ENCODE data around the gene PSMG3.
"Not testable (repeated sequence)": the region's sequence is repeated elsewhere in the genome, so short reads cannot be mapped to it uniquely, and the experiment has no call there.

PSMG3 gene

DNA sequence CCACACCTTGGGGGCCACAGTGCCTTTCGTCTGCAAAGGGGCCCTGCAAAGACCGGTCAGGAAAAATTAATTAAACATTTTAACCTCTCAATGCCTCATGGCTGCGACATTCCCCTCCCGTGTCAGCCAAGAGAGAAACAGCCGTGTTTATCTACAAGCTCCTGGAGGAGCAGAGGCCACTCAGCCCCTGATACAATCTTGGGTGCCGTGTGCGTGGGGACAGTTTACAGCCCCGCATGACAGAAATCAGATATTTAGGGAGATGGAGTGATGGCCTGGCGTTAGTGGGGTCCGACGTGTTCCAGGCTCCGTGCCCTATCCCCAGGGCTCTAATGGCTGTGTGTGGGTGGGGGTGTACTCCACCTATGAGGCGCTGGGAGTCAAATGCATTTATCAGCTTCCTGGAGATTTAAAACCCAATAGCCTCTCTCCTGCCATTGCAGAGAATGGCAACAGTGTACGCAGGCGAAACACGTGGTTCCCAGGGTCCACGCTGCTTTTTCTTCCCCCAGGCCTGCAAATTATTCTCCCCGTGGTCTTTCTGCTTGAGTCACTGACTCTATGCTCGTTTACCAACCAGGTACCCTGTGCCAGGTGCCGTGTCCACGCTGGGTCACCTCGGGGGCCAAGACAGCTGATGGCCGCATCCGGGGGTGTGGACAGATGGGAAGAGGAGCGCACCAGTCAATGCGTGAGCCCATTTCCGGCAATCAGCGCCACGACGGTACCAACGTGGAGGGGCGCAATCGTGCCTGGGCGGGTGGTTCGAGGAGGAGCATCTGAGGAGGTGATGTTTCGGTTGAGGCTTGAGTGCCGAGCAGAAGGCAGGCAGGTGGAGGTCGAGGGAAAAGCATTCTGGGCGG is 26.6 kb upstream of the PSMG3 start:
- DNase-seq (ENCODE audit: low spot score): peak; percentile 7

DNA sequence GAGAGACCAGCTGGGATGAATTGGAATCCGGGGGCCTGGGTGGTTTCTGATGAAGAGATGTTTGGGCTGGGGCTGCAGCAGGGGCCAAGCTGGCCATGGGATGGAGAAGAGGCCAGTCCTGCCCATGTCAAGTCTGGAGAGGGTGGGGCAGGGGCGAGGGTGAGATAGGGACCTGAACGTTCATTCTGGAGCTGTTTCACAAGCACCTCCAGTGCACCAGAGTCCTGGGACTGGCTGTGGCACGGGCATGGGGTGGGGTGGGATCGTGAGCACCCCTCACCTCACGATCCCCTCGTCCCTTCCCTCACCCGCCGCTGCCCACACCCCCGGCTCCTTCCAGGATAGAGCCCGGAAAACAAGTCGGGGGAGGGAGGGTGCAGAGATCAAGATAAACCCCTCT is 25.8 kb upstream of the PSMG3 start:
- no peak for DNase-seq (ENCODE audit: low spot score)

DNA sequence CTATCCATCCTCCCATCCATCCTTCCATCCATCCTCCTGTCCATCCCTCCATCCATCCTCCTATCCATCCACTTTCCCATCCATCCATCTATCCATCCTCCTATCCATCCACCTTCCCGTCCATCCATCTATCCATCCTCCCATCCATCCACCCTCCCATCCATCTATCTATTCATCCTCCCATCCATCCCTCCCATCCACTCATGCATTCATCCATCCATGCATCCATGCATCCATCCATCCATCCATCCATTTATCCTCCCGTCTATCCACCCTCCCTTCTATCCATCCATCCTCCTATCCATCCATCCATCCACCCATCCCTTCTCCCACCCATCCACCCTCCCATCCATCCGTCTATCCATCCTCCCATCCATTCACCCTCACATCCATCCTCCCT is 25.2 kb upstream of the PSMG3 start:
- DNase-seq (ENCODE audit: low spot score): no peak

DNA sequence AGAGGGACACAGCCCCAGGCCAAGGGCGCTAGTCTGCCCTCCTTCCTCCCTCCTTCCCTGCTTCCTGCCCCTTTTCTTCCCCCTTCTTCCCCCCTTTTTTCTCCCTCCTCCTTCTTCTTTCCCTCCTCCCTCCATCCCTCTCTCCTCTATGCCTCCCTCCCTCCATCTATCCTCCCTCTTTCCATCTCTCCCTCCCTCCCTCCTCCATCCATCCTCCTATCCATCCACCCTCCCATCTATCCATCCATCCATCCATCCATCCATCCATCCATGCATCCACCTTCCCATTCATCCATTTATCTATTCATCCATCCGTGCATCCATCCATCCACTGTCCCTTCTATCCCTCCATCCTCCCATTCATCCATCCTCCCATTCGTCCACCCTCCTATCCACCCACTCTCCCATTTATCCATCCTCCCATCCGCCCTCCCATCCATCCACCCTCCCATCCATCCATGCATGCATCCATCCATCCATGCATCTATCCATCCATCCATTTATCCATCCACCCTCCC is 24.1 kb upstream of the PSMG3 start:
- DNase-seq (ENCODE audit: low spot score): no peak

DNA sequence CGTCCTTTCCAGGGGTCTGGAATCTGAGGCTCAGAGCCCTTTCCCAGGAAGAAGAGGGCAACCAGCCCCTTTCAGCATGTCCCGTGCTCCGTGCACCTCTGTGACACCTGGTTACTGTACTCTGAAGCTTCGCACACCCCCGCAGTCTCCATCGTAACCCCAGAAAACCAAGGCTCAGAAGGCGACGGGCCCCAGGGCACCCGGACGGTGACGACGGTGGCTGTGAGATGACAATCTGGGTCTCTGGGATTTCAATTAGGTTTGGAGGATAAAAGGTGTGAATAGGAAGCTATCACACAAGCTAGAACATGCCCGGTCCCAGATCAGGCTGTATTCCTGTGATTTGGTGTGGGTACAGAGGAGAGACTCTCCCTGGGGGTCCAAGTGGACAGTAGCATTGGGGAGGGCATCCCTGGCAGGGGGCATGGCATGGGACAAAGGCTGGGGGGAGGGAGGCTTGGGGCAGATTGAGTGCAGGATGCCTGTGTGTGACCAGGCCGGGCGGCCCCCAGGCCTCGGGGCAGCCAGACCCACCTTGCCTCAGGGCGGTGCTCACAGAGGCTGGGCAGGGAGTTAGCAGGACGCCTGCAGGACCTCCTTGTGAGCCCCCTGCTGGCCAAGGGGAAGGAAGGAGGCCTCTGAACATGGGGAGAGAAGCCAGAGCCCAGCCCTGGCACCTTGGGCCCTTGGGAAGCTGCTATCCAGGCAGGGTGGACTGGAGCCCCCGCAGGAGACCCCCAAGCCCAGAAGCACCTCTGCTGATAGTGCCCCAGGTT is 23.4 kb upstream of the PSMG3 start:
- DNase-seq (ENCODE audit: low spot score): peak; percentile 63

DNA sequence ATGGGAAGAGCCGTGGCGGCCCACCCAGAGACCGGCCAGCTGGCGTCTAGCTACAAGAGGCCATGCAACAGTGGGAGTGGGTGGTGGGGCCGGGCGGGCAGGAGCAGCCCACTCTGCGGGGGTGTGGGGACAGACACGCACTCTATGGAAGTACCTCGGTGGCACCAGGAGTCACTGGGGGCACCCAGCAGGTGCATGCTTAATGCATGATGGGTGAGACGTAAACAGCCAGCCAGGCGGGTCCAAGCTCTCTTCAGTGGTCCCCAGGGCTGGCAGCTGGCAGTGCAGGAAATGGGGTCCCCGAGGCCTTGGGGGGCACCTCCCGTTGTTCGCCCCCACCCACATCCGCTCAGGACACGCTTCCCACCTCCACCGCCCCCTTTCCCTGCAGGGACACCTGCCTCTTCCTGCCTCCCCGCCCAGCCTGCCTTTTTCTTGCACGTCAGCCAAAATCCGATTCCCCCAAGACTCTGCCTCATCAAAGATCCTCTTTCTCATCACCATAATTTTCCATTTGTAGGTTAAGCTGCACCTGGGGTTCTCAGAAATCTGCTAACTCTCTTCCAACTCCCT is 22.6 kb upstream of the PSMG3 start:
- peak; percentile 31 for DNase-seq (ENCODE audit: low spot score)

DNA sequence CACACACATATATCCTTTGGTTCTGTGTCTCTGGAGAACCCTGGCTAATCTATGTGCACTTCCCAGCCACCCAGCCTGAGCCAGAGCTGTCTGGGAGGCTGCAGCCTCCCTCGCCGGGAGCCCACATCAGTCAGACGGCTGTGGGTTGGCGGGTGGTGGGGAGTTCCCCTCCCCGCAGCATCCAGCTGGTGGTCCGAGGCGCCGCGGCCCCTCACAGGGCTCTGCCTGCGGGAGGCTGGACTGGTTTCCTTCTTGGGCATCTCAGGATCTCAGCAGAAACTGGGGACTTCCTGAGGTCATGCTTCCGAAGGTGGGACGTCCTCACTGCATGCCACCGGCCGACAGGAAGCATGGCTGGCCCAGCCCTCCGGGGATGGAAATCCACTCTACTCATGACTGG is 22.0 kb upstream of the PSMG3 start:
- peak; percentile 31 for DNase-seq (ENCODE audit: low spot score)

DNA sequence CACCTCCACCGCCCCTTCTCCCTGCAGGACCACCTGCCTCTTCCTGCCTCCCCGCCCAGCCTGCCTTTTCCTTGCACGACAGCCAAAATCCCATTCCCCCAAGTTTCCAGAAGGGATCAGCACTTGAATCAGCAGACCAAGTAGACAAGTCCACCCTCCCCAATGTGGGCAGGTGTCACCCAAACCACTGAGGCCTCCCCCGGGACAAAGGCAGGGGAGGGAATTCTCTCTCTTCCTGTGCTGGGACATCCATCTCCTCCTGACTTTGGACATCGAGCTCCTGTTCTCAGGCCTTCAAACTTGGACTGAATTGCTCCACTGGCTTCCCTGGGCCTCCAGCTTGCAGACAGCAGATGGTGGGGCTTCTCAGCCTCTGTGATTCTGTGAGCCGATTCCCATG is 21.6 kb upstream of the PSMG3 start:
- peak; percentile 22 for DNase-seq (ENCODE audit: low spot score)

DNA sequence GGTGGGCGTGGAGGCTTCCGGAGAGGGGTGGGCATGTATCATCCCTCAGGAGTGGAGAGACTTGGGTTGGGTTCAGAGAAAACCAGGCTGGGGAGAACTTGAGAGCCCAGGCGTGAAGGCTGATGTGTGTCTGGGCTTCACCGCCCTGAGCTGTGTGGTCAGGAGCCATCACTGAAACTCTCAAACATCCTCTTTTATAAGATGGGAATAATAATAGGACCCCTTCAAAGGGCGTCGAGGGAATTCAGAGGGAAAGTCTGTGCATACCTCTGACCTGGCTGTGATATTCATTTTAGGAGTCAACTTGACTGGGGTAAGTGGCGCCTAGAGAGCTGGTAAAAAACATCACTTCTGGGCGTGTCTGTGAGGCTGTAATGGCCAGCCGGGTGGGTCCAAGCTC is 21.1 kb upstream of the PSMG3 start:
- DNase-seq (ENCODE audit: low spot score): peak; percentile 26

DNA sequence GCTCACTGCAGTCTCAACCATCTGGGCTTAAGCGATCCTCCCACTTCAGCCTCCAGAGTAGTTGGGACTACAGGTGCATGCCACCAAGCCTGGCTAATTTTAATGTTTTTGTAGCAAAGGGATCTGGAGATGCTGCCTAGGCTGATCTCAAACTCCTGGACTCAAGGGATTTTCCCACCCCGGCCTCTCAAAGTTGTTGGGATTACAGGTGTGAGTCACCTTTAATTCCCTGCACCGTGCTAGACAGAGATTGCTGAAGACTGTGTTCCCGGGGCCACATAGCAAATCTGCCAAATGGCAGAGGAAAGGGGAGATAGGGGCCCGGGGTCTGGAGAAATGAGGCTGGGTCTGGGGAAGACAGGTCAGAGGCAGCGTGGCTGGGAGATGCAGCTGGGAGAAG is 20.6 kb upstream of the PSMG3 start:
- no peak for DNase-seq (ENCODE audit: low spot score)

DNA sequence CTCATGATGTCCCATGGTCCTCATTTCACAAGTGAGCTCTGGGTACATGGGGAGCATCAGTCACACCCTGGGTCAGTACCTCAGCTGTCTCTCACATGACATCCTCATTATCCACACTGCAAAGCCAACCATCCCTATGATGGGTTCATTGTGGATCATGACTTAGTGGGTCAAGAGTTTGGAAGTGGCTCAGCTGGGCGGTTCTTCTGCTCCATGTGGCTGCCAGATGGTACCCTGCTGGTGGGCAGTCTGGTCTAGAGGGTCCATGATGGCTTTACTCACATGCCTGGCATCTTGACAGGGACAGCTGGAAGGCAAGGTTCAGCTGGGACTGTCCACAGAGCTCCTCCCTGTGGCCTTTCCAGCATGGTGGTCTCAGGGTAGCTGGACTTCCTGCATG is 19.1 kb upstream of the PSMG3 start:
- no peak for DNase-seq (ENCODE audit: low spot score)

DNA sequence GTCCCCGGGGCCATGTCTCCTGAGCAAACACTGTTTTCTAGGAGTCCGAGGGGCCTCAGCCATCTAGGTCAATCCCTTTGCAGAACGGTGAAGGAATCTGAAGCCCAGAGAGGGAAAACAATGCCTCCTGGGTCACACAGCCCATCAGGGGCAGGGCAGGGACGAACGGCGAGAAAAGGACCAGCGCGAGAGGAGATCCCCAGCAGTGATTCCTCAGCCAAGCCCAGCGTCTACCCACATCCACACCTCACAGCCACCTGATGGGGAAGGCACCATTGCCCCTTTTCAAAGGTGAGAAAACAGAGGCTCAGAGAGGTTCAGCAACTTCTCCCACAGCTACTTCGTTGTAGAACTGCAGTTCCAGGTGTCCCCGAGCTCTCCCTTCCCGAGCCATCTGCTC is 17.9 kb upstream of the PSMG3 start:
- DNase-seq (ENCODE audit: low spot score): no peak

DNA sequence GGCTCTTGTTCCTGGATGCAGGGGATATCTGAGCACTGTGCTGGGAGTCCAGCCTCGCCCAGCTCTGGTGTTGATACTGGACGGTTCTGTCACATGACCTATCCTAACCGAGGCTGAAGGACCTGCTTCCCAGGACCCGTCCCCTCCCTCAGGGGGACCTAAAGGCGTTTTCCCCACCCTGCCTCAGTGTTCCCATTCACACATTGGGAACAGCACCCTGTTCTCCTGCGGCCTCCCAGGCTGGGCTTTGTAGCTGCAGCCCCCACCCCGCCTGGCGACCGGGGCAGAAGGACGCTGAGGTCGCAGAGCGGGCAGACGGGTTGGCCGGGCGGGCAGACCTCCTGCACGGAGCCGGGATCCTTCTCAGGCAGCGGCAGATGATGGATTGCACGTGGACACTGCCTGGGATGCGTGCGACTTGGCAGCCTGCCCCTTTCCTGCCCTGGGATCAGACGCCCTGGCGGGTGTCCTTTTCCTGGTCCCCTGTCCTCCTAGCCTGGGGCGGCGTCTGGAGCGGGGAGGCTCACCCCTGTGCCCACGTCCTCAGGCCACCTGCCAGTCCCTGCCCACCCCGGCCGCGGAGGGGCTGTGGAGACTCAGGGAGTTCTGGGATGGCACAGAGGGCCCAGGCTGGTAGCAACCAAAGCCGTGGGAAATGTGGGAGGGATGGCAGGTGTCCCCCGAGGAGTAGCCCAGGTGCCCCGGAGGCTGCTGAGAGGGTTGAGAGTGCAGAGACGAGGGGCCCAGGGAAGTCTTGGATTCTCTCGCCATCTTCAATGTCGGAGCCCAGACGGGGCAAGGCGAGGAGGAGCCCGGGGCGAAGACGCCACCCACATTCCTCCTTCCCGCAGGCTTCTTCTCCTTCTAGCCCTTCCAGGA is 17.2 kb upstream of the PSMG3 start:
- DNase-seq (ENCODE audit: low spot score): no peak

DNA sequence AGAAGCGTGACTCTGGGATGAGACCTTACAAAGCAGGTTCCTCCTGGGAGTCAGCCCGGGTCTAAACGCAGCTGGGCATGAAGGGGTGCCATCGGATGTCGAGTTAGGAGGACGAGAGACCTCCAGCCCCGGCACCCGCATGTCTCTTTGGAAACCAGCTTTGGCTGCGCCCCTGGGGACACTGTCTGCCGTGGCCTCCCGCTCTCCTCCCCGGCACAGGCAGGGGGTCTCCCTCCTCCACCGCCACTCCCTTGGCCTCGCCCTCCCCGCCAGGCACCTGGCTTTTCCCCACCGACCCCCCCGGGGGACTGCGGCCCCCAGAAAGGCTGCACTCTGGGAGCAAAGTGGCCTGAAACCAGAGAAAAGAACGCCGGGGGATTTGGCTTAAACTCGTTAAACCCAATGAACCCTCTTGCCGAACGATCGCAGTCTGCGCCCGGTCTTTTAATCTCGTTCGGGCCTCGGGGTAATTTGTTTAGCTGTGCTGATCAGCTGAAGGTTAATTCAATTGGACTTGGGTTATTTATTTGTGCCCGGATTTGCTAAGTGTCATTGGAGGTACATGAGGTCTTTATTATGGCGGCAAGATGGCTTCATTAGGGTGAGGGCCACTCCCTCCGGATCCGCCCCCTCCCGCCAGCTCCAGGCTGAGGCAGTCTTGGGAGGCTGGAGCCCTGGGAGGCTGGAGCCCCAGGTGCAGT is 16.4 kb upstream of the PSMG3 start:
- DNase-seq (ENCODE audit: low spot score): no peak

DNA sequence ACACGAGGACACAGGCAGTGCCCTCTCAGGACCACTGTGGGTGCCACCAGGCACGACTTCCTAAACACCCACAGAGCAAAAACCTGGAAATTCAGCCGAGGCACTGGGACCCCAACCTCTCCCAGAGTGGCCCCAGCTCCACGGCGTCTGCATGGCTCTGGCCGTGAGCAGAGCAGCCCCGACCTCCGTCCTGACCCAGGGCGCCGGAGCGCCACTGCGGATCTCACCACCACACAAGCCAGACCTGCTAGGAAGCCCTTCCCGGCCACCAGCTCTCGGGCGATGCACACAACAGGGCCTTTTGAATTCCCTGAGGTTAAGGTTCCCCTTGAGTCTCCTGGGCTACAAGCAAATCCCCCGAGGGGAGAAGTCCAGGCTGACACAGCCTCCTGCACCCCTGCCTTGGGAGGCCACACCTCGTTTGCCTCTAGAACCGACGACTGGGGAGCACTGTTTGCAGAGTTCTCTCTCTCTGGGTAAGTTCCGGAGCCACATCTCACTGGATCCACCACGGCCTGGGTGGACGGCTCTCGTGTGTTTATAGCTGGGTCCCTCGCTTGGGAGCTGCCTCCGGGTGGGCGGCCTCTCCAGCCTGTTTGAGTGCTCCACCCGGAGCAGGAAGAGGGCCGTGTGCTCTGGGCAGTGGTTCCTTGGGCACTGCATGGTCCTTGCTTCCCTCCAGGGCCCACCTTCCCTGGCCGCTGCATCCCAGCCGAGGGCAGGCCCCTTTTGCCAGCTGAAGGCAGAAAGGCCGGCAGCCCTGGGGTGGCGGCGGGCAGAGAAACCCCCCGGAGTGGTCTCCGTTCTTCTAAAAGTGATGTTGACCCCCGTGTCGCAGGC is 15.5 kb upstream of the PSMG3 start:
- DNase-seq (ENCODE audit: low spot score): no peak

DNA sequence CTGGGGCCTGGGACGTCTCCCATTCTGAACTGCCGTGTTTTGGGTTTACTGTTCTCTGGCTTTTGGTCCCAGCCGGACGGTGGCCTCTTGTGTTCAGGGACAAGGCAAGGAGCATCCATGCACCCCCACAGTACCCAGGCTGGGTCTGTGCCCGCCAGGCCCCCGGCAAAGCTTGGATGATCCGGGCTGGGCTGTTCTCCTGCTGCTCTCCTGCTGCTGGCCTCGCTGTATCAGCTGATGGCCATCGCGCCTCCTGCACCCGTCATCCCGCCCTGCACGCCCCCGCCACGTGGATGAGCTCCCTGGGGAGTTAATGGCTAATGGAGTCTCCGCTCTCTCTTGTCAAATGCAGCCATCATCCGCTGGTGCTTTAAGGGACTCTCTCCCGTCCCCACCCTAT is 14.9 kb upstream of the PSMG3 start:
- DNase-seq (ENCODE audit: low spot score): no peak

DNA sequence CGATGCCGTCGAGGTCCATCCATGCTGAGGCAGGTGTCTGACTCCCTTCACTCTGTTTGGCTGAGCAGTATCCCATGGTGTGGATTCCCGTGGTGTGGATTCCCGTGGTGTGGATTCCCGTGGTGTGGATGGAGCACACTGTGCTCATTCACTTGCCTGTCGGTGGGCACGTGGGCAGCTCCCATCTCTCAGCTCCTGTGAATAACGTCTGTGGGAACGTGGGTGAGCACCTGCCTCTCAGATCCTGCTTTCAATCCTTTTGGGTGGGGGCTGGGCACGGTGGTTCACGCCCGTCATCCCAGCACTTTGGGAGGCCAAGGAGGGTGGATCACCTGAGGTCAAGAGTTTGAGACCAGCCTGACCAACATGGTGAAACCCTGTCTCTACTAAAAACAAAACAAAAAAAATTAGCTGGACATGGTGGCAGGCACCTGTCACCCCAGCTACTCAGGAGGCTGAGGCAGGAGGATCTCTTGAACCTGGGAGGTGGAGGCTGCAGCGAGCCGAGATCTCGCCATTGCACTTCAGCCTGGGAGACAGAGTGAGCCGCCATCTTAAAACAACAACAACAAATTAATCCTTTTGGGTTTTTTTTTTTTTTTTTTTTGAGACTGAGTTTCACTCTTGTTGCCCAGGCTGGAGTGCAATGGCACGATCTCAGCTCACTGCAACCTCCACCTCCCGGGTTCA is 13.6 kb upstream of the PSMG3 start:
- not testable (repeated sequence) for DNase-seq (ENCODE audit: low spot score)

DNA sequence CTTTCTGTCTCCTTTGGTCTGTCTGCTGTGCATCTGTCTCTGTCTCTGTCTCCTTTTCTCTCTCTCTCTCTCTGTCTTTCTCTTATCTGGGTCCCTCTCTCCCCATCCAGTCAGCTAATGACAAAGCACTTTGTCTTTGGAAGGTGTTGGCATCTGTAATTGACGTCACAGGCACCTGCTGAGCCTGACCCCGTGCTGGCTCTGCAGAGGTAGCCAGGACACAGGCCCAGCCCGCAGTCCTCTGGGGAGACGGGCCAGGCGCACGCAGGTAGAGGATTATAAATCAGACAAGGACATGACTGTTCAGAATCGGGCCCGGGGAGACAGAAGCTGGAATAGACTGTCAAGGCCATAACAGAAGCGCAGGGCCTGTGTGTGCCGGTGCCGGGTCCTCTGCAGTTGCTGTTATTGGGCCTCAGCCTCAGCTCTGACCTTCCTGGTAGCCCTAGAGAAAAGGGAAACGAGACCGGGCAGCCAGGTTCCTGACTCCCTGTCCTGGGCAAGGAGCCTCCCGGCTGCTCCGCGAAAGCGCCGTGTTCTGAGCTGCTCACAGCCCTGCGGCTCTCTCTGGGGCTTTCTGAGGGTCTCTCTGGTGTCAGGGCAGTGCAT is 10.7 kb upstream of the PSMG3 start:
- no peak for DNase-seq (ENCODE audit: low spot score)

Measured in D341Med (cell line).